Measurements from ENCODE around the gene PKIB. TPM values are rescaled to one million over a fixed set of nuclear protein-coding genes. Genes with fewer than 3 reads are reported as not detected.

PKIB gene
- total RNA-seq, 4 donors from 2014 or later, result 1.1 to 9.8 (median 4.5) TPM

DNA sequence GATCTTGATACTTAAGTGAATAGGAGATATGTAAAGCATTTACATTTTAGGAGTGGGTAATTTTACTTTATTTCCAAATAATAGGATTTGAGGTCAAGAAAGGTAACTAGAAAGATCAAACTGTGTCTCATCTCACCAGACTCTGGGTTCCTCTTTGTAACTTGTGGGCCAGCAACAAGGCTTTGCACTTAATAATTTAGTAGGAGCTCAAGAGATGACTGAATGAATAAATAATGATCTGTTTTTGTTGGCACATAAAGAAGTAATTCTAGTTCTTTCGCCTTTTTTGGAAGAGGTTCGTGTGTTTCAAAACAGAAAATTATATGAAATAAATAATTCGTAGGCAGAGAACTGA, 101.9 kb downstream of the PKIB start:
- no peak for ATAC-seq (ENCODE audit: low FRiP score)
- DNase-seq (ENCODE audit: low spot score), result no peak
- TF ChIP-seq CTCF (IDR thresholded peaks at IDR 0.05), result no peak

- TF ChIP-seq CTCF (IDR thresholded peaks at IDR 0.05), result no peak
- DNase-seq (ENCODE audit: low spot score) (no peak), ATAC-seq (ENCODE audit: low FRiP score) (no peak)
Measured at GRCh38 chr6:122712448-122713137, 102.4 kb downstream of the PKIB start.

- no peak for TF ChIP-seq CTCF (IDR thresholded peaks at IDR 0.05)
- DNase-seq (ENCODE audit: low spot score) (no peak), ATAC-seq (ENCODE audit: low FRiP score) (no peak)
Measured at GRCh38 chr6:122713138-122713537, 102.9 kb downstream of the PKIB start.

DNA sequence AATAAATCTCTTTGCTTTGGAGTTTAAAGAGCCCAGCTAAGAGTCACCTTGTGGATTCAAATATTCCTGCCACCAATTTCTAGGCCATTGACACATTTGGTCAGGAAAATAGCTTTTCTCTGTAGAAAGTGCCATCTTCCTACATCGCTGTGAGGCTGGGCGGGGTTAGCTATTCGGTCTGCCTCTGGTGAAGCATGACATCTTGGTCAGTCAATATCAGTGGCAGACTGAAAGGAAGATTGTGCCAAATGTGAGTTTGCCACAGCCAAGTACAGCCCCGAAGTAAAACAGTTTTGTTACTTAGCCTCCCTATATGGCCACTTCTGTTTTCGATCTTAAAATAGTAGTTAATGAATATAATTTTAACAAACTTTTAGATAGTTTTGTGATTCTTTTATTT, 103.9 kb downstream of the PKIB start:
- no peak for DNase-seq (ENCODE audit: low spot score)
- no peak for ATAC-seq (ENCODE audit: low FRiP score)
- TF ChIP-seq CTCF (IDR thresholded peaks at IDR 0.05), result no peak

- no peak for TF ChIP-seq CTCF (IDR thresholded peaks at IDR 0.05)
- DNase-seq (ENCODE audit: low spot score) (no peak), ATAC-seq (ENCODE audit: low FRiP score) (no peak)
Measured at GRCh38 chr6:122715725-122716124, 105.5 kb downstream of the PKIB start.

DNA sequence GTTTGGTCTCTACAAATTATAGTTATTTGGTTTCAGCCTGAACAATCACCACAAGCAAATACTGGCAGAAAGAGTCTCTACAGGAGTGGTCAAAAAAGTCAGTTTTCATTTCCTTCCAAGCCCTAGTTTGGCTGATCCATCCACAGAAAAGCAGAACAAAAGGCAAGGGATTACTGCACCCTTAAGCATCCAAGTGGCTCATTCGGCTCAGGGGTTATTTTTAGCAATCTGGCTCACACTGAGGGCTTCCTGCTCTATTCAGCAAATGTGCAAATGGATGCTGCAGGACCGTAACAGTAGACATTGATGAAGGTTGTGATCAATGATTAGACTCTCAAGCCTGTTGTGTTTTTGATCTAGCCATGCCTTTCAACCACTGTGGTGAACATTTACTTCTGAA, 107.1 kb downstream of the PKIB start:
- no peak for TF ChIP-seq CTCF (IDR thresholded peaks at IDR 0.05)
- DNase-seq (ENCODE audit: low spot score), result no peak
- ATAC-seq (ENCODE audit: low FRiP score), result no peak

DNA sequence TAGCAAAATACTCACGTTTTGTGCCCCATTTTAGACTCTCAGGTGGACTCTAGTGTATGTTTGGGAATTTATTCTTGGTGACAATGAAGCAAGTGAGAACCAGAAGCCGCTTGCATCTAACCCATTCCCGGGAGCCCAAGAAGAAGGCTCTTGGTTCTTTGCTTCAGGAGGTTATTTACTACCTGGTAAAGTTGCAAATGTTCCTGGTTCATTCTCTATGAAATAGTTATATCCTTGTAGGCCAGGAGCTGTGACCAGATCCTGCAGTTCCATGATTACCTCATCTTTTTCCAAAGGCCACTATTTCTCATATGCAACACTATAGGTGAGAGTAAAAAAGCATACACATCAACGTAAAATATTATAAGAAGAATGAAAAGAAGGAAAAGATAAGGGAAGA, 108.4 kb downstream of the PKIB start:
- no peak for TF ChIP-seq CTCF (IDR thresholded peaks at IDR 0.05)
- DNase-seq (ENCODE audit: low spot score) (no peak), ATAC-seq (ENCODE audit: low FRiP score) (no peak)
